ENCODE results near the gene MBD3.

The MBD3 gene

DNA sequence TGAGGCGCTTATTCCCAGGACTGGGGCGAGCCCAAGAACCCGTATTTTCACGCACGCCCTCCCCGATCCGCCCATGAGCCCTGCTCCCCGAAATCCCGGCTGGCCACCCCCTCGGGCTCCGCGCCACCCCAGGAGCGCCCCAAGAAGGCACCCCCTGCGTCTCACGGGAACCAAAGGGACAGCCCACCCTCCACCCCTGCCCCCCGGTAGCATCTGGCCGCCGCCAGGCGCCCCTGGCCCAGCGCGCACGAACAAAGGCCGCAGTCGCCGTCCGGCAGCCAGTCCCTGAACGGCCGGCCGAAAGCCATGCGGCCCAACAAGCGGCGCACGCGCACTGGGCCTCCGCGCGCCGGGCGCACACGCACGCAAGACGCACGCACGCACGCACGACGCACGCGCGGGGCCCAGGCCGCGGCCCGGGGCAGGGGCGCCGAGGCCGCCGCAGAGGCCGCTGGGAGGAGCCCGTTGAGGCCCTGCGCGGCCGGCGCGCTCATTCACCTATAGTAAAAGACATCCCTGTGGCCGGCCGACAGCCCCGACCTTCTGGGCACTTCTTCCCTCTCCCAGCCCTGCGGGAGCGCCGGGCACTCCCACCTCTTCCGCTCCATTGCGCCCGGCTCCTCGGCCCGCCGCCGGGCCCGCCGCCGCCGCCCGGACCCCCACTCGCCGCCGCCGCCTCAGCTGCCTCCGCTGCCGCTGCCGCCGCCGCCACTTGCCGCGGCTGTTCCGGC is 476 bp downstream of the MBD3 start:
- no peaks in the 10 kb centered on the region for H3K9me3 ChIP-seq (ENCODE audit: control insufficient read depth, low read length)
- H3K79me2 ChIP-seq, result peaks cover 24% of the 10 kb centered on the region
- peak overlapping the region; percentile 39 for H3K27ac ChIP-seq
- H3K4me1 ChIP-seq, result no peaks in the 10 kb centered on the region
- peak overlapping the region; percentile 61 for H3K9ac ChIP-seq
- peak overlapping the region; percentile 70 for H2AFZ ChIP-seq
- TF ChIP-seq, protein P1, sequence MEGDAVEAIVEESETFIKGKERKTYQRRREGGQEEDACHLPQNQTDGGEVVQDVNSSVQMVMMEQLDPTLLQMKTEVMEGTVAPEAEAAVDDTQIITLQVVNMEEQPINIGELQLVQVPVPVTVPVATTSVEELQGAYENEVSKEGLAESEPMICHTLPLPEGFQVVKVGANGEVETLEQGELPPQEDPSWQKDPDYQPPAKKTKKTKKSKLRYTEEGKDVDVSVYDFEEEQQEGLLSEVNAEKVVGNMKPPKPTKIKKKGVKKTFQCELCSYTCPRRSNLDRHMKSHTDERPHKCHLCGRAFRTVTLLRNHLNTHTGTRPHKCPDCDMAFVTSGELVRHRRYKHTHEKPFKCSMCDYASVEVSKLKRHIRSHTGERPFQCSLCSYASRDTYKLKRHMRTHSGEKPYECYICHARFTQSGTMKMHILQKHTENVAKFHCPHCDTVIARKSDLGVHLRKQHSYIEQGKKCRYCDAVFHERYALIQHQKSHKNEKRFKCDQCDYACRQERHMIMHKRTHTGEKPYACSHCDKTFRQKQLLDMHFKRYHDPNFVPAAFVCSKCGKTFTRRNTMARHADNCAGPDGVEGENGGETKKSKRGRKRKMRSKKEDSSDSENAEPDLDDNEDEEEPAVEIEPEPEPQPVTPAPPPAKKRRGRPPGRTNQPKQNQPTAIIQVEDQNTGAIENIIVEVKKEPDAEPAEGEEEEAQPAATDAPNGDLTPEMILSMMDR (IDR thresholded peaks at IDR 0.05), result no peak
- H3K36me3 ChIP-seq (ENCODE audit: control insufficient read depth, insufficient read depth, low read length), result no peaks in the 10 kb centered on the region
- H3K4me2 ChIP-seq (ENCODE audit: low read length), result peak overlapping the region; percentile 93
- H3K27me3 ChIP-seq (ENCODE audit: control insufficient read depth, insufficient read depth, low read length), result no peaks in the 10 kb centered on the region
- peak overlapping the region; percentile 79 for H3K4me3 ChIP-seq (ENCODE audit: low read depth, low read length)

DNA sequence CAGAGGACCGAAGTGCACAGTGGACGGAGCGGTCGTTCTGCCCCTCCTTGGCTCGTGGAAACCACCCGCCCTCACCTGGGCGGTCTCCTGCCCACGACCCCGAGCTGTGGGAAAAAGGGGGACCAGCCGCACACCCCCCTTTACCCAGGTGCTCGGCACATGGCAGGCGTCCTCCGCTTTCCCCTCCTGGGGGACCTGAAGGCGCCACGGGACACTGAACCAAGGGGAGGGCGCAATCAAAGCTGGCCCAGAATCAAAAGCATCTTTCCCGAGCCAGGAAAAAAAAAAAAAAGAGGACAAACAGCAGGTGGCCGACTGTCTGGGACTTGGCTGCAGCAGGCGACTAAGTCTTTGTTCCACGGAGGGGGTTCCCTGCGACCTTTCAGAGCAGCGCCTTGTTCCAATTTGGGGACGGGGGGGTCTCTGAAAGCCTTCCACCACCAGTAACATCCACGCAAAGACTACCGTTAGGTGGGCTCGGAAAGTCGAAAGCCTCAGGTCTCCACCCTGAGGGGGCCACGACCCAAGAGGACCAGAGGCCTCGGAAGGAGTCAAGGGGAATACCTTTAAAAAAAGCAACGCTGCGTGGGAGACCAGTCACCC is 1.1 kb downstream of the MBD3 start:
- H3K27ac ChIP-seq, result peak overlapping the region; percentile 39
- no peaks in the 10 kb centered on the region for H3K4me1 ChIP-seq
- no peaks in the 10 kb centered on the region for H3K36me3 ChIP-seq (ENCODE audit: control insufficient read depth, insufficient read depth, low read length)
- H3K4me2 ChIP-seq (ENCODE audit: low read length), result peak overlapping the region; percentile 93
- H3K9me3 ChIP-seq (ENCODE audit: control insufficient read depth, low read length), result no peaks in the 10 kb centered on the region
- peak overlapping the region; percentile 79 for H3K4me3 ChIP-seq (ENCODE audit: low read depth, low read length)
- H3K9ac ChIP-seq, result no peak overlapping the region
- peaks cover 30% of the 10 kb centered on the region for H3K79me2 ChIP-seq
- TF ChIP-seq, protein P1 (IDR thresholded peaks at IDR 0.05), result no peak
- H2AFZ ChIP-seq, result peak overlapping the region; percentile 70
- no peaks in the 10 kb centered on the region for H3K27me3 ChIP-seq (ENCODE audit: control insufficient read depth, insufficient read depth, low read length)

DNA sequence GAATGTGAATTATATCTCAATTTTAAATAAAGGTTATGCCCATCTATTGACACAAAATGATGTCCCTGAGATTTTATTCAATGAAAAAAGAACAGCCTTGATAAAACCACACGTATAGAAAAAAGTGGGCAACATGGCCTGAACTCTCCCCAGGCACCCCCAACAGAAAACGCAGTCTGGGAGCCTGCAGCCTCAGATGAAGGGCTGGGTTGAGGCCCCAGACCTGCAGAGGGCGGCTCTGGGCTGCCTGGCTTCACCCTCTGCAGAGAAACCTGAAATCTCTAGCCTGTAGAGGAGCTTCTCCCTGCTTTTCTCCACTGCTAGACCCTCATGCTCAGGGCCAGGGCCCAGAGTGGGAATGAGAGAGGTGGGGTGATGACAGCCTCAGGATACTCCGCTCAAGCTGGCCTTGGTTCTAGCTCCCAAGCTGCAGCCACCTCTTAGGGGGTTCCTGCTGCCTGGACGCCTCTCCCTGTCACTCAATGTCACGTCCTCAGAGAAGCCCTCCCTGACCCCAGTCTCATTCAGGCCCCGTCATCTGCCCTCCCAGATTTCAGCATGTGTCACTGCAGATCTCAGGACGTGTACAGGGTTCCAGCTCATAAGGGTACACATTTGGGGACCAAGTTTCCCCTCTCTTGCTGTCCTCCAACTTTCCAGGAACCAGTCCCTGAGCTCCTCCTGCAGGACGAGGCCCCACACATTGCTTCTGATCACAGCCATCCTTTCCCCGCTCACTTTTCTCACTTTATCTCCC is 1.8 kb downstream of the MBD3 start:
- no peak overlapping the region for H3K4me3 ChIP-seq (ENCODE audit: low read depth, low read length)
- no peak overlapping the region for H3K27ac ChIP-seq
- no peaks in the 10 kb centered on the region for H3K4me1 ChIP-seq
- H3K27me3 ChIP-seq (ENCODE audit: control insufficient read depth, insufficient read depth, low read length), result no peaks in the 10 kb centered on the region
- H3K79me2 ChIP-seq, result peaks cover 37% of the 10 kb centered on the region
- H3K4me2 ChIP-seq (ENCODE audit: low read length), result peak overlapping the region; percentile 93
- no peak overlapping the region for H2AFZ ChIP-seq
- no peaks in the 10 kb centered on the region for H3K36me3 ChIP-seq (ENCODE audit: control insufficient read depth, insufficient read depth, low read length)
- no peaks in the 10 kb centered on the region for H3K9me3 ChIP-seq (ENCODE audit: control insufficient read depth, low read length)
- TF ChIP-seq, protein P1 (IDR thresholded peaks at IDR 0.05), result no peak
- no peak overlapping the region for H3K9ac ChIP-seq

DNA sequence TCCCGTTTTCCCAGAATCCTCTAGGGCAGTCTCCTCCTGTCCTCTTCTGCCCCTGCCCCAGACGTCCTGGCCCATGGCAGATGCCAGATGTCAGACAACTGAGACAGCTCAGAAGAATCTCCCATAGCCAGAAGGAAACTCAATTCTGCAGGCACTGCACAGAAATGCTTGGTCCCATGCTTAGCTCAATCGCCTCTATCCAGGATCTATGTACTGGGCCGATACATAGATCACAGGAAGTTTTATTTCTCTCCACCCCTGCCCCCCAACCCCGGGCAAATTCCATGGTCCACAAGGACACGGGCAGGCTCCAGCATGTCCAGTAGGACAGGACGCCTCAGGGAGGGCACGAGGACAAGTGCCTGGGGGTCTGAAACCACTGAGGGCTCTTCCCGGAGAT is 4.8 kb downstream of the MBD3 start:
- no peak overlapping the region for H3K27ac ChIP-seq
- TF ChIP-seq, protein P1 (IDR thresholded peaks at IDR 0.05), result no peak
- H3K36me3 ChIP-seq (ENCODE audit: control insufficient read depth, insufficient read depth, low read length), result no peaks in the 10 kb centered on the region
- H2AFZ ChIP-seq, result no peak overlapping the region
- H3K27me3 ChIP-seq (ENCODE audit: control insufficient read depth, insufficient read depth, low read length), result no peaks in the 10 kb centered on the region
- no peaks in the 10 kb centered on the region for H3K9me3 ChIP-seq (ENCODE audit: control insufficient read depth, low read length)
- no peak overlapping the region for H3K9ac ChIP-seq
- no peak overlapping the region for H3K4me2 ChIP-seq (ENCODE audit: low read length)
- H3K79me2 ChIP-seq, result peaks cover 56% of the 10 kb centered on the region
- H3K4me3 ChIP-seq (ENCODE audit: low read depth, low read length), result no peak overlapping the region
- no peaks in the 10 kb centered on the region for H3K4me1 ChIP-seq
